Stimulated activated CD8-positive, alpha-beta memory T cell treated with anti-CD3 and anti-CD28 coated beads, Interleukin-2, amount 100 ng/mL, for 48 hours (primary cell): ENCODE measurements around the gene BRSK2.

Experiments
- DNase-seq, 2 donors: peaks; one replicate each; pipeline ENCODE4 v3.0.0-alpha.2; 2020; ENCODE audit warnings: low read depth in 2 of 2

BRSK2 gene

DNA sequence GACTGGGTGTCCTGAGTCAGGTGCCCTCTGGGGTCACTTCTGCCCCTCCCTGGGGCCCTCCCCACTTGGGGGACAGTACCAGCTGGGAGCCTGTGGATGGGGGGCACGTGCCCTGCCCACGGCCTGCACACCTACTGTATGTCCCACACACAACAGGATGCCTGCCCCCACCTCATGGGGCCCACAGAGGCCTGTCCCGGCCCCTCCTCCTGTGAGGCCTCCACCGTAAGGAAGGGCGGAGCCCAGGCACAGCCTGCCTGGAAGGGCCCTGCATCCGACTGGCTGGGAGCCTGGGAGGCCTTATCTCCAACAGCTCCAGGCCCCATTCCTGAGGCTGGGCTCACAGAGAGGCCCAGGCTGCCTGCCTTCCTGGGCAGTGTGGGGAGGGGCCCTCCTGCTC, 47.8 kb downstream of the BRSK2 start:
- no peak for DNase-seq

DNA sequence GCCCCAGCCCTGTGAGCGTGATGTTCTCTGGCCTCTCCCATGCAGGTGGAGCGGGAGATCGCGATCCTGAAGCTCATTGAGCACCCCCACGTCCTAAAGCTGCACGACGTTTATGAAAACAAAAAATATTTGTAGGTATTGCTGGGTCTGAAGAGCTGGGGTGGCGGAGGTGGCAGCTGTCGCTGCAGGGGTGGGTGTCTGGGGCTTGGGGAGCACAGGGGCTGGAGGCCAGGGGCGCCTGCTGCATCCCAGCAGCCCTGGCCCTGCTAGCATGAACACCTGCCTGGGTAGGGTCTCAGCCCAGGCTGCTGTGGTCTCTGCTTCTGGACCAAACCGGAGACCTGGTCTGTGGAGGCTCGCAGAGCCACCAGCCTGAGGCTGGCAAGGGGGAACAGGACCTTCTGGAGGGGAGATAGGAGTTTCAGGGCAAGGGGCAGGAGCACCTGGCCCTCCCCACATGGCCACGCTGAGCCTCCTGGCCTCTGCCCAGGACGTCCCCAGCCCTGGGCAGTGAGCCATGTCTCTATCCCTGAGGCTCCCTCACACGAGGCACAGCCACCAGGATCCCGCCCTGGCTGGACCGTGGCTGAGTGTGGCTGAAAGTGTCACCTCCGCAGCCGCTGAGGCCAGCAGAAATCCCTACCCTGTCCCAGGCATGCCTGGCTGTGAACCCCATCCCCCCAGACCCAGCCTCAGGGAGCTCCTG, 48.7 kb downstream of the BRSK2 start:
- DNase-seq, result no peak

DNA sequence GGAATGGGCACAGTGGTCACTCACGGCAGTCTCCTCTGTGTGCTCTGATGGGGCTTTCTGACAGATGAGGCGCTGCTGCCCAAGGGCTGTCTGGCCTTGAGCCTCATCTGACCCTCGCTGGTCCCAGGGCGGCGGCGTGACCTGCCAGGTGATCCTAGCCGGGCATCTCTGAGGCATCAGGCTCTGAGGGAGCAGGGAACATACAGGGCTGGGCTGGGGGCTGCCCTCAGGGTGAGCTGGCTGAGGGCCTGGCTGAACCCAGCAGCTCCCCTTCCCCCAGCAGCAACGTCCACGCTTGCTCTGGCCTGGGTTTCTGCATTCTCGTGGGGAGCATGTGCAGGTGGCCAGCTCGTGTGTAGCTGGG, 49.2 kb downstream of the BRSK2 start:
- no peak for DNase-seq

DNA sequence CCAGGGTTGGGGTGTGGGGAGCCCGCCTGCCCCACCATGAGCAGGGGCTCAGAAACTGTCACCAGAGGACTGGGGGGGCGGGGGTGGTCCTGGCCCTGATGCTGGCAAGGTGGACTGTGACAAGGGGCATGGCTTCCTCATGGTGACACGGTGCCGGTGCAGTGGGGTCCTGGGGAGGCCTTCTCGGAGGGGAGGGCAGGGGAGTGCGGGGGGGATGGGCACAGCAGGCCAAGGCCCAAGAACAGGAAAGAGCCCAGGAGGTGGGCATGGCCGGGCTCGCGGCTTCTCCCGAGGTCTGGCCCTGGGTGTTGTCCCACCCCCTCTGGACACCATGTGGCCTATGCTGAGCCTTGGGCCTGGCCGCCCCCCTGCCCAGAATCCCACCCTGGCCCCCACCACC, 49.6 kb downstream of the BRSK2 start:
- no peak for DNase-seq

DNA sequence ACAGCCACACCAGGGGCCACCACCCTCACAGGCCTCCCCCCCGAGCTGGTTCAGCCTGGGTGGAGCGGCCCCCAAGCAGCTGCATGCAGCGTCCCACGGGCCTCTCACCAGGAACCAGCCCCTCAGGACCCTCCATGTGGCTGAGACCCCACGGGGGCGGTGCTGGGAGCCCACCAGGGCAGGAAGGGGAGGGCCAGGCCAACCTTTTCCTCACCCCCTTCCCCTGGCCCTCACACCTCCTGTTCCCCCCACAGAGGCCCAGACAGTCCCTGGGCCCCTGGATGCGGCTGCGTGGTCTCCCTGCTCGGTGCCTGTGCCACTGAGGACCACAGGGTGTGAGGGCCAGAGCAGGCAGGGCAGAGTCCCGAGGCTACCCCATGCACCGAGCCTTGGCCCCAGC, 50.3 kb downstream of the BRSK2 start:
- no peak for DNase-seq

DNA sequence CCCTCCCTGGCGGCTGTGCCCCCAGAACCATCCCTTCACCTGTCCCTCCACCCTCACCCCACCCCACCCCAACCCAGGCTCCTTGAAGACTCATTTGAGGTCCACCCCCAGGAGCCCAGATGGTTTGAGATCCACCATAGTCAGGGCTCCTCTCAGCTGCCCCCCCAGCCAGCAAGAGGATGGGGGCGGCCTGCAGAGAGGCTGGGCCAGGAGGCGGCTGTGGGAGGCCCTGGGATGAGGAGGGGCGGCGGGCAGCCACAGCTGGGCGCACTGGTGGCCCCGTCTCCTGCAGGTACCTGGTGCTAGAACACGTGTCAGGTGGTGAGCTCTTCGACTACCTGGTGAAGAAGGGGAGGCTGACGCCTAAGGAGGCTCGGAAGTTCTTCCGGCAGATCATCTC, 50.8 kb downstream of the BRSK2 start:
- DNase-seq, result no peak

DNA sequence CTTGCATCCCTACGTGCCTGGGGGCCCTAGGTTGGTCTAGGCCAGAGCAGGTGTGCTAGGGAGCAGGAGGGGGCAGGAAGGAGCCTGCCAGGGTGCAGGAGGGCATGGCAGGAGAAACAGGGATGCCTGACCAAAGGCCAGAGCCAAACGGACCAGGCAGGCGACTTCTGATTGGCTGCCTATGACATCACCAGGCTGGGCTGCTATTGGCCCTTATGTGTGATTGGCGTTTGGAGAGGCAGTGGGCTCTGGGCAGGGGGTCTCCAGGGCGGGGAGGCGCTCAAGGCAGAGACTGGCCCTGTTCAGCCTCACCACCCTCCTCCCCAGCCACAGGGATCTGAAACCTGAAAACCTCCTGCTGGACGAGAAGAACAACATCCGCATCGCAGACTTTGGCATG, 52.4 kb downstream of the BRSK2 start:
- no peak for DNase-seq

DNA sequence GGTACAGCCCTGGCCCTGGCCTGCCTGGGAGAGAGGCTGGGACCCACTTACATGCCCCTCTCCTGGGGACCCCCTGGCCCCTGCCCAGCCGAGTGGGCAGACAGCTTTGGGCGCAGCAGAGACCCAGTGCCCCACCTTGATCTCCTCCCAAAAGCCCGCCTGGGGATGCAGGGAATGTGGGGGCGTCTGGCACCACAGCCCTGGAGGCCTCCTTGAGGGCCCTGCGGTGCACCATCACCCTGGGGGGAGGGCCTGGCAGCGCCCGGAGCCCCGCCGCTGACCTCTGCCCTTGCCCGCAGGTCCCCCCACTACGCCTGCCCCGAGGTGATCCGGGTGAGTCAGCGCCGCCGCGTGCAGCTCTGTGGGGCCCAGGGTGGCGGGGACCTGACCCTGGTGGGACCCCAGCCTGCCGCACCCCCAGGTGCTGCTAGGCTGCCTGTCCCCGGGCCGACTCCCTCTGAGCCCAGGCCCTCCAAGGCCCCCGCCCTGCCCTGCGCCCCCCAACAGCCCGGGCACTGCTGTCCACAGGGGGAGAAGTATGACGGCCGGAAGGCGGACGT, 53.2 kb downstream of the BRSK2 start:
- DNase-seq, result no peak

DNA sequence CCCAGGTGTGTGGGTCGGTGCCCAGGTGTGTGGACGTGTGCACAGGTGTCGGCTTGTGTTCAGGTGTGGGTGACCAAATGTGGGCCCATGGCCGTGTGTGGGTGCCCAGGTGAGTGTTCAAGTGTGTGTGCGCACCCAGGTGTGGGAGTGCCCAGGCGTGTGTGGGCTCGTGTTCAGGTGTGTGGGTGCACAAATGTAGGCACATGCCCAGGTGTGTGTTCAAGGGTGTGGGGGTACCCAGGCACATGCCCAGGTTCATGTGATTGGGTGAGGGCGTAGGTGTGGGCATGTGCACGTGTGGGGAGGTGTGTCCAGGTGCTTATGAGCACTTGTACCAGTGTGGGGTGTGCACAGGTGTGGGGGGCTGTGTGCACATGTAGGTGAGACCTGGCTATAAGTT, 54.0 kb downstream of the BRSK2 start:
- DNase-seq, result no peak

DNA sequence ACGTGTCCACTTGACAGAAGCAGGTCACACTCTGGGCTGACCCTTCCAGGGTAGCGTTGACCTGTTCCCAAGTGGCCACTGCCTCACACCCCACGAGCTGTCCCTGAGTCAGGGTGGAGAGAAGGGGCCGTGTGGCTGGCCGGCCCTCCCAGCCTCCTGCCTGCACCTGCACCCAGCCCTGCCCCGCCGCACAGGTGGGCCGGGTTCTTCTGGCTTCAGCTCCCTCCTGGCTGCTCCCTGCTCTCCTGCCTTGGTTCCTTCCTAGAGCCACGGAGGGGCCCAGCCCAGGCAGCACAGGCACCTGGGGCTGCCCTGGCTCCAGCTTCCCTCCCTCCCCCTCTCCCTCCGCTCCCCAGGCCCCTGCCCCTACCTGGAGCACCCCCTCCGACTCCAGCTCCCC, 54.6 kb downstream of the BRSK2 start:
- DNase-seq, result no peak

DNA sequence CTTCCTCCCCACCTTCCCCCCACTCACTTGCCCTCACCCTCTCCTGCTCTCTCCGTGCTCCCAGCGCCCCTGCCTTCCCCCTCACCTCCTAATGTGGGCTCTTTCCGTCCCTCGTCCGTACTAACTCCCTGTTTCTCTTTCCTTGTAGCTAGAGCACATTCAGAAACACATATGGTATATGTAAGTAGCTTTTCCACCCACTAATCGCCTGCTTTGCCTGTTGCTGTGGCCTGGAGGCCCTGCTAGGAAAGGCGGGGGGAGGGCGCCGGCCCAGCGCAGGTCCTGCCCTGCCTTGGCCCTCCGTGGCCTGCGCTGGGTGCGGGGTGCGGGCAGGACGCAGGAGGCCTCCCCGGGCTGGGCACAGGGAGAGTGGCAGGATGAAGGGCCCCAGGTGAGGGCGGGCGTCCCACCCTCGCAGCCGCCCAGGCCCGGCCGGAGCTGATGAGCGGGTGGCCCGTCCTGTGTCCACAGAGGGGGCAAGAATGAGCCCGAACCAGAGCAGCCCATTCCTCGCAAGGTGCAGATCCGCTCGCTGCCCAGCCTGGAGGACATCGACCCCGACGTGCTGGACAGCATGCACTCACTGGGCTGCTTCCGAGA, 55.2 kb downstream of the BRSK2 start:
- DNase-seq, result no peak

DNA sequence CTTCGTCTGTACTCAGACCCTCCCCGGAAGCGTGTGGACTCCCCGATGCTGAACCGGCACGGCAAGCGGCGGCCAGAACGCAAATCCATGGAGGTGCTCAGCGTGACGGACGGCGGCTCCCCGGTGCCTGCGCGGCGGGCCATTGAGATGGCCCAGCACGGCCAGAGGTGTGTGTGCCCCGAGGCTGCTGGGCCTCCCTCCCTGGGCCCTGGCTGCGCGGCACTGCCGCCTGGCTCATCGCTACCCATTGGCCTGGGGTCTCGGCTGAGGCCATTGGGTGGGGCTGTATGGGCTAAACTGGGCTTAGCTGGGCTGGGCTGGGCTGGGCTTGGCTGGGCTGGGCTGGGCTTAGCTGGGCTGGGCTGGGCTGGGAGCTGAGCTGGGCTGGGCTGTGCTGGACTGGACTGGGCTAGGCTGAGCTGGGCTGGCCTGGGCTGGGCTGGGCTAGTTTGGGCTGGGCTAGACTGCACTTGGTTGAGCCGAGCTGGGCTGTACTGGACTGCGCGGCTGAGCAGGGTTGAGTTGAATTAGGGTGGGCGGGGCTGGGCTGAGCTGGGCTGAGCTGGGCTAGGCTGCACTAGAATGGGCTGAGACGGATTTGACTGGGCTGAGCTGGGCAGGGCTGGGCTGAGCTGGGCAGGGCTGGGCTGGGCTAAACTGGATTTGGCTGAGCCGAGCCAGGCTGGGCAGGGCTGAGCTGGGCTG, 56.2 kb downstream of the BRSK2 start:
- DNase-seq, result no peak

DNA sequence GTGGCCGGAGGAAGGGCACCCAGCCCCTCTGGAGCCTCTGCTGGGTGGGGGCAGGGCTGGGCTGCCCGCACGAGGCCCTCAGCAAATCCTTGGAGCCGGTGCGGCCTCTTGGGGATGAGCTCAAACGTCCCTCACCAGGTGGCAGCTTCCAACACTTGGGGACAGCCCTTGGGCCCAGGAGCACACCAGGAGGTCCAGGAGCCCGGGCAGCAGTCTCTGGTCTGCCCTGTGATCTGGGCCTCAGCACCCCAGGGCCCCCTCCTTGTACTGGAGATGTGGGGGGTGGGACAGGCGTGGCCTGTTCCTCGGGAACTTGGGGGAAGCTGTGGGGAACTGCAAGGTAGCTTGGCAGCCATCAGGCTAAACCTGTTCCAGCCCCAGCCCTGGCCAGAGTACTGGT, 56.9 kb downstream of the BRSK2 start:
- no peak for DNase-seq

DNA sequence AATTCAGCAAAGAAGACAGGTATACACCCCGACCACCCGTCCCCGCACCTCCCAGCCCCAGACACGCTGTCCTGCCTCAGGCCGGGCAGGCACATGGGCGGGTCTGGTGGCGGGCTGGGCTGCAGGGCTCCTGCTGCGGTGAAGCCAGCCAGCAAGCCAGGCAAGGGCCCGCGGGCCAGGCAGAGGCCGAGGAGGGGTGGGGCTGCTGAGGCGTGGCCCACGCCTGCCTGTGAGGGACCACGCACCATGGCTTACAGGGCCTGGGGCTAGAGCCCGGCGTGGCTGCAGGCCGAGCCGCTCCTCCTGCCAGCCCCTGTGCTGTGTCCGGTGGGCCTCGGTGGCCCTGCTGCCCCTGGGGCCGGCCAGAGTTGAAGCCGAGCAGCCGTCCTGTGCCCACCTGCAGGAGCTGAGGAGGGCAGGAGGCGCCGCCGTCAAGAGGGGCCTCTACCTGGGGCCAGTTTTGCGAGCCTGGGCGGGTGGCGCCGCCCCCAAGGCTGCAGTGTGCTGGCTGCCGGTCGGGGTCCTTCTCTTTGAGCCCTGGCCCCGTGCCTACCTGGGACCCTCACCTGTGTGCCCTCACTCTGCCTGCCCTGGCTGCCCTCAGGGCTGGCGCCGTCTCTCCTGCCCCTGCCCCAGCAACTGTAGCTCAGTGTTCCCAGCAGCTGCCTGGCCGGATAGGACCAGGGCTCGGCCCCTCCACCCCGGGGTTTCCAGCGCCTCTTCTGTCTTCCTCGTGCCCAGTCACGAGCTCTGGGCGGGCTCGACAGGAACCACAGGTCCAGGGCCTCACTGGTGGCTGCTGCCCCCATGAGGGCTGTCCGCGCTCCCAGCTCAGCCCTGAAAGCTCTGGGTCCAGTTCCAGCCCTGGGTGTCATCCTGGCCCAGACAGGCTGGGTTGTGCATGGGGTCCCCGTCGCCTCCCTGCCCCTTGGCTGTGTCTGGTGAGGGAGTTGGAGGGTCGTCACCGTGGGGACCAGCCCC, 58.4 kb downstream of the BRSK2 start:
- DNase-seq, result no peak

DNA sequence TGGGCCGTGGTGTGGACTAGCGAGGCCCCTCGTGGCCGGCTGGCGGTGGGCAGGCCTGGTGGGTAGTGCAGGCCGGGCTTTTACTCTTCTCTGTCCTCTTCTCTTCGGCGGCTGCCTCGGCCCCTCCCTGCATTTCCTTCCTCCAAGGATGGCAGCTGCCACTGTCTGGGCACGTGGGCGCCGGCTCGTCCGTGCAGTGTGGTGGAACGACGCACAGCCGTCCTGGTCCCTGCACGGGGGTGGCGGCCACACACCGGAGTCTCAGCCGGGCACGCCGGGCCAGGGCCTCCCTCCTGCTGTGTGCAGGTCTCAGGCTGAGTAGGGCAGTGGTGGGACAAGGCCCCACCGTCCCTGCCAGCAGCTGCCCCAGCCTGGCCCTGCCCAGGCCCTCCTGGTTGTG, 59.1 kb downstream of the BRSK2 start:
- DNase-seq, result no peak

DNA sequence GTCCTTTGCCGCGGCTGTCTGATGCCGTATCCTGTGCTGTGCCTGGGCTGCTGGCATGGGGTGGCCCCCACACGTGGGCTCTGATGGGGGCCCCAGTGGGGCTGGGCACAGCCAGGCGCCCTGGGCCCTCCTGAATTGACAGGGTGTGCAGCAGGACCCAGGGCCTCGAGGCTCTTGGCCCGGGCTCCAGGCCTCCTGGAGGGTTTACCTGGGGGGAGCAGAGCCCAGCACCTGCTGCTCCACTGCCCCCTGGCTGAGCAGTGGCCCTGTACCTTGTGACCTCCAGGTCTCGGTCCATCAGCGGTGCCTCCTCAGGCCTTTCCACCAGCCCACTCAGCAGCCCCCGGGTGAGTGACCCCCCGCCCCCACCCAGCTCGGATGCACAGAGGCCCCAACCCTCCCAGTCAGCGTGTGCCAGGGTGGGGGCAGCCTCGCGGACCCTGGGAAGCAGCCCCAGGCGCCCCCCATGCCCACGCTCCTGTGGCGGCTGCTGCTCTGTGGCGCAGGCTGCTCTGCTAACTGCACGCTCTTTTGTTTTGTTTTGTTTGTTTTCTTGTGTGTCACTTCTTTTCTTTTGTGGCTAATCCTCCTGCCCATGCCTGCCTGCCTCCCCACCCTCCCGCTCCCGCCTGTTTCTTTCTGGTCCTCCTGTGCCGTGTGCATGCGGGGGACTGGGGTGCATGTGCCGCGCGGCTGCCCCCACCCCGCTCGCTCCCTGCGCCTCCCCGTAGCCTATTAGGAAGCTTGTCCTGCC, 59.9 kb downstream of the BRSK2 start:
- DNase-seq, result no peak

DNA sequence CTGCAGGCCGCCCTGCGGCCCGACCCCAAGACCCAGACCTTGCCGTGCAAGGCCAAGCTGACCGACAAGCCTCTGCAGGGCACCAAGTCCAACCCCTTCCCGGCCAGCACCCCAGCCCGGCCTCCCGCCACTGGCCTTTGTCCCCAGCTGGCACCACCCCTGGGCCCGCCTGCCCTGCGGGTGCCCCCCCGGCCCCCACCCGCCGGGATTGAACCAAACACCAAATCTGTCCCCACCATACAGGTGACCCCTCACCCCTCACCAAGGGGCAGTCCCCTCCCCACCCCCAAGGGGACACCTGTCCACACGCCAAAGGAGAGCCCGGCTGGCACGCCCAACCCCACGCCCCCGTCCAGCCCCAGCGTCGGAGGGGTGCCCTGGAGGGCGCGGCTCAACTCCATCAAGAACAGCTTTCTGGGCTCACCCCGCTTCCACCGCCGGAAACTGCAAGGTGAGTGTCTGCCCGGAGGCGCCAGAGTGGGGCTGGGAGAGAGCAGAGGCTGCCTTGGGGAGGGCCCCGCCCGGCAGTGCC, 60.7 kb downstream of the BRSK2 start:
- DNase-seq, result no peak

DNA sequence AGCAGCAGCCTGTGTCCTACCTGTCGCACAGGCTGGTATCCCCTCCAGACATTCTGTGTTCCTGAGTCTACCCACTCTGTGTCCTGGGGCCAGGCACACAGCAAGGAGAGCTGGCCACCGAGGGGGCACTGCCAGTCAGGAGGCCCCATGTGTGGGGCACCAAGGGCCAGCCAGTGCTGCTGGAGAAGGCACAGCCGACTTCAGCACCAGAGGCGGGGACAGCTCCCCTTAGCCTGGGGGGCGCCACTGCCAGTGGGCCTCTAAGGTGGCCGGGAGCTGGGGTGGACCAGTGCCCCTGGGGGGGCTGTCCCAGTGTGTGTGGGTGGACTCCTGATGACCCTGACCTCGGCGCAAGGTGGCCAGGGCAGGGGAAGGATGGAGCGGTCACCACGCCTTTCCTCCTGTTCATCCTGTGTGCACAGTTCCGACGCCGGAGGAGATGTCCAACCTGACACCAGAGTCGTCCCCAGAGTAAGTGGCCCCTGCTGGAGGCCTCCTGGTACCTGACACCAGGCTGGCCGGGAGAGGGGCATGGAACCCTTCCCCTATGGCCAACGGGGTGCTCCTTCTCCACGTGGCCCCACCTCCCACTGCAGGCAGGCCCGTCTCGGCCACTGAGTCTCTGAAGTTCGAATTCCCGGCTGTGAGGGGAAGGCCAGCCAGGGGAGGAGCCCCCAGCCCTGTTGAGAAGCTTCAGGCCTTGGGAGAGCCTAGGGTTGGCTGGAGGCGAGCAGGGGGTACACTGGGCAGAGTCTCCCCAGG, 61.4 kb downstream of the BRSK2 start:
- DNase-seq, result no peak

DNA sequence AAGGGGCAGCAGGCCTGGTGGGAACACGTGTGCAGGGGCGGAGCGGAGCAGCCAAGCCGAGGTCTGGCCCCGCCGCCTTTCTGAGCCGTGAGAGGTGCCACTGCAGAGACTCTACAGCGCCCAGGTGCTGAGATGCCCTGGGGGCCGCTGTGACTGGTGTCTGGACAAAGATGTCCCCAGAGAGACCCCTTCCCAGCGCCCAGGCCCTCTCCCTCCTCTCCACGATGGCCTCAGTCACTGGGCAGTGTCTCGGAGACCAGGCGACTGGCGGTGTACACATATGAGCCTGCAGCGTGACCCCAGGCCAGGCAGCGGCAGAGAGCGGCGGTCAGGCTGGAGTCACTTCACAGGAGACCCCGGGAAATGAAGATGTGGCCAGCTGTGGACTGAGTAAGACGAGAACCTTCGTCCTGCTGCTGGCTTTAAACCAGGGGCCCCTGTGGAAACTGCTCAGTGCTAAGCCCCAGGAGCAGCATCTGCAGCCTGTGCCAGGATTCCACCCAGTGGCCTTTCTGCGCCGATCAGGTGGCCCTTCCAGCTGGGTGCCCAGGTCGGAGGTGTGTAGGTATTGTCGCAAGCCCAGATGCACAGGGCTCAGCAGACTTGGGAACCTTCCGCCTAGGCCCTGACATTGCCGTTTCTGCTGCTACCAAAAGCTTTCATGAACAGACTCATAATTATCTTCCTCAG, 62.2 kb downstream of the BRSK2 start:
- DNase-seq, result no peak

DNA sequence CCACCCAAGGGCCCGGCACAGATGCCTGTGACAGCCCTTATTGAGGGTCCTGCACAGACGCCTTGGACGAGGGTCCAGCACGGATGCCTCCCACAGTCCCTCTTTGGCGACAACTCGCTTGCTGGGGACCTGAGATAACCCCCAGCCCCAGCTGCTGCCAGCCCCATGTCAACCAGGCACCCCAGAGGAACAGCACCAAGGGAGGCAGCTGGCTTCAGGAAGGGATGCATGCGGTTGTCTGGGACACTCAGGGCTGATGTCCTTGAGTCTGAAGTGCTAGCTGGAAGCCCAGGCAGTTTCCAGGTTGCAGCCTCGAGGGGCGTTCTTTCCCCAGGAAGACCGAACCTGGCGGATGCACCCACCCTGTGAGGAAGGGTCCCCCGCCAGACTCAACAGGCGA, 63.0 kb downstream of the BRSK2 start:
- no peak for DNase-seq
